Keratinocyte (primary cell): ENCODE data around the gene NEUROG1.

Experiments
- EZH2 ChIP-seq: IDR thresholded peaks from one replicate; pipeline ENCODE4 v1.6.1; 2012; ENCODE audit warnings: inconsistent platforms, mild to moderate bottlenecking, low read length, moderate library complexity
- TF ChIP-seq, protein P1 (sequence below), 3 experiments: IDR thresholded peaks in 1 of 3; conservative IDR thresholded peaks in 1 of 3; optimal IDR thresholded peaks in 1 of 3; 2 replicates in 2 of 3; 3 replicates in 1 of 3; pipeline versions ENCODE3 to v1.5.1; 2011; ENCODE audit warnings: low read length in 3 of 3, mild to moderate bottlenecking in 3 of 3, moderate library complexity in 2 of 3, control low read depth in 1 of 3, inconsistent platforms in 1 of 3; ENCODE audit not compliant: insufficient read depth in 2 of 3; ENCODE audit errors: extremely low read depth in 1 of 3

- TF ChIP-seq, protein P1, sequence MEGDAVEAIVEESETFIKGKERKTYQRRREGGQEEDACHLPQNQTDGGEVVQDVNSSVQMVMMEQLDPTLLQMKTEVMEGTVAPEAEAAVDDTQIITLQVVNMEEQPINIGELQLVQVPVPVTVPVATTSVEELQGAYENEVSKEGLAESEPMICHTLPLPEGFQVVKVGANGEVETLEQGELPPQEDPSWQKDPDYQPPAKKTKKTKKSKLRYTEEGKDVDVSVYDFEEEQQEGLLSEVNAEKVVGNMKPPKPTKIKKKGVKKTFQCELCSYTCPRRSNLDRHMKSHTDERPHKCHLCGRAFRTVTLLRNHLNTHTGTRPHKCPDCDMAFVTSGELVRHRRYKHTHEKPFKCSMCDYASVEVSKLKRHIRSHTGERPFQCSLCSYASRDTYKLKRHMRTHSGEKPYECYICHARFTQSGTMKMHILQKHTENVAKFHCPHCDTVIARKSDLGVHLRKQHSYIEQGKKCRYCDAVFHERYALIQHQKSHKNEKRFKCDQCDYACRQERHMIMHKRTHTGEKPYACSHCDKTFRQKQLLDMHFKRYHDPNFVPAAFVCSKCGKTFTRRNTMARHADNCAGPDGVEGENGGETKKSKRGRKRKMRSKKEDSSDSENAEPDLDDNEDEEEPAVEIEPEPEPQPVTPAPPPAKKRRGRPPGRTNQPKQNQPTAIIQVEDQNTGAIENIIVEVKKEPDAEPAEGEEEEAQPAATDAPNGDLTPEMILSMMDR (optimal IDR thresholded peaks at IDR 0.05 in 1 of 3, IDR thresholded peaks at IDR 0.05 in 1 of 3, conservative IDR thresholded peaks at IDR 0.05 in 1 of 3; ENCODE audit: extremely low read depth in 1 of 3, insufficient read depth in 2 of 3, low read length in 3 of 3), result no peak
- TF ChIP-seq EZH2, result no peak
These were observed 2.4 kb downstream of the NEUROG1 start for GRCh38 chr5:135533334-135533733.
